GM23248 (cell line): ENCODE data around the gene COPZ2. TPM values are rescaled to one million over a fixed set of nuclear protein-coding genes. Genes with fewer than 3 reads are reported as not detected.
A peak's percentile ranks its signal among the peaks of the same experiment; 100 is the strongest.

ENCODE experiments used
- DNase-seq: peaks from one replicate; pipeline ENCODE4 v3.0.0-alpha.2; 2015
- H2AFZ ChIP-seq: fragments of 200-600 bp; sonication (generic); 2 replicates; pipeline ENCODE4 v1.6.1; 2016; ENCODE audit warnings: antibody characterized with exemption
- H3F3A ChIP-seq: fragments of 200-600 bp; sonication (generic); 2 replicates; pipeline ENCODE4 v1.6.1; 2016; ENCODE audit warnings: mild to moderate bottlenecking, antibody characterized with exemption, mixed run types; ENCODE audit not compliant: insufficient read depth
- H3K27ac ChIP-seq: fragments of 200-600 bp; sonication (generic); 2 replicates; pipeline ENCODE4 v1.5.1; 2016; ENCODE audit warnings: mild to moderate bottlenecking
- H3K27me3 ChIP-seq: fragments of 200-600 bp; sonication (generic); replicated peaks from 2 replicates; pipeline ENCODE4 v1.6.1; 2016; ENCODE audit warnings: mild to moderate bottlenecking; ENCODE audit not compliant: insufficient read depth
- H3K36me3 ChIP-seq: fragments of 200-600 bp; sonication (generic); 2 replicates; pipeline ENCODE4 v1.6.1; 2016; ENCODE audit warnings: low read depth, mild to moderate bottlenecking
- H3K4me1 ChIP-seq: fragments of 200-600 bp; sonication (generic); 2 replicates; pipeline ENCODE4 v1.6.1; 2016; ENCODE audit warnings: mild to moderate bottlenecking; ENCODE audit not compliant: insufficient read depth
- H3K4me2 ChIP-seq: fragments of 200-600 bp; sonication (generic); one replicate; pipeline ENCODE4 v1.6.1; 2016; ENCODE audit warnings: mild to moderate bottlenecking; ENCODE audit not compliant: unreplicated experiment
- H3K4me3 ChIP-seq: fragments of 200-600 bp; sonication (generic); 2 replicates; pipeline ENCODE4 v1.5.1; 2016; ENCODE audit warnings: mild to moderate bottlenecking
- H3K79me2 ChIP-seq: fragments of 200-600 bp; sonication (generic); 2 replicates; pipeline ENCODE4 v1.6.1; 2016; ENCODE audit warnings: mild to moderate bottlenecking; ENCODE audit not compliant: insufficient read depth
- H3K9ac ChIP-seq: fragments of 200-600 bp; sonication (generic); 2 replicates; pipeline ENCODE4 v1.6.1; 2016; ENCODE audit warnings: mild to moderate bottlenecking
- H3K9me2 ChIP-seq: fragments of 200-600 bp; sonication (generic); 2 replicates; pipeline ENCODE4 v1.6.1; 2016; ENCODE audit warnings: mixed run types, mild to moderate bottlenecking, moderate library complexity; ENCODE audit not compliant: insufficient read depth
- H3K9me3 ChIP-seq: fragments of 200-600 bp; sonication (generic); one replicate; pipeline ENCODE4 v1.6.1; 2017; ENCODE audit warnings: low read depth
- H4K20me1 ChIP-seq: fragments of 200-600 bp; sonication (generic); 2 replicates; pipeline ENCODE4 v1.6.0; 2016; ENCODE audit not compliant: insufficient read depth
- EZH2 ChIP-seq: fragments of 200-600 bp; sonication (generic); IDR thresholded peaks from 2 replicates; pipeline ENCODE4 v1.6.1; 2018; ENCODE audit warnings: antibody characterized with exemption, mild to moderate bottlenecking; ENCODE audit not compliant: insufficient read depth, poor library complexity, severe bottlenecking
- EZH2phosphoT487 ChIP-seq: fragments of 200-600 bp; sonication (generic); IDR thresholded peaks from 2 replicates; pipeline ENCODE4 v1.6.1; 2018; ENCODE audit warnings: antibody characterized with exemption, moderate library complexity, mild to moderate bottlenecking, low read depth; ENCODE audit not compliant: insufficient read depth
- WGBS, 2 experiments: methylation state at CpG; one replicate each; pipeline ENCODE4 v1.1.6; 2015 to 2017; ENCODE audit warnings: low lambda C conversion rate in 2 of 2, low coverage in 1 of 2; ENCODE audit errors: missing lambda C conversion rate in 2 of 2; 5-methylcytosine and 5-hydroxymethylcytosine counted together
- in situ Hi-C: fragments of 300-500 bp; cut with MboI; formaldehyde crosslinking; loops from 2 replicates; pipeline ENCODE4 v1.15.0; 2020
- polyA plus RNA-seq: library from polyadenylated mRNA; unstranded; fragments of >200 nt; fragmentation: Nextera tagmentation; extraction: Ambion mirVana; gene quantifications from 2 replicates; pipeline ENCODE4 v1.2.1, GENCODE V29; 2016
- total RNA-seq: library from RNA; depleted of rRNA; stranded (reverse); fragments of >200 nt; shearing (Covaris generic); gene quantifications from 2 replicates; pipeline ENCODE4 v1.2.3, GENCODE V29; 2014

COPZ2 gene
- total and polyA plus RNA-seq, 2 experiments from 2014 or later = 148 to 399 TPM

- no peaks in the 10 kb centered on the region for H3K9me2 ChIP-seq
- H3K79me2 ChIP-seq = peaks cover 56% of the 10 kb centered on the region
- H3K27me3 ChIP-seq = no peaks in the 10 kb centered on the region
- TF ChIP-seq EZH2 (no peak), EZH2phosphoT487 (no peak)
- H3K9me3 ChIP-seq = no peaks in the 10 kb centered on the region
- H4K20me1 ChIP-seq = no peaks in the 10 kb centered on the region
- WGBS, 2 experiments = 94 to 95% methylated on average over 19 to 32 of the region's 32 CpGs
- H3K4me1 ChIP-seq = peaks cover 22% of the 10 kb centered on the region
- H3K27ac ChIP-seq = no peak overlapping the region
- H2AFZ ChIP-seq = no peak overlapping the region
- H3K4me2 ChIP-seq = no peak overlapping the region
- peaks cover 29% of the 10 kb centered on the region for H3K36me3 ChIP-seq
- H3F3A ChIP-seq = peaks cover 19% of the 10 kb centered on the region
- DNase-seq = no peak
- in situ Hi-C loops = no loop called here
- H3K9ac ChIP-seq = no peak overlapping the region
- H3K4me3 ChIP-seq = no peak overlapping the region
Observed at GRCh38 chr17:48059125-48059668, 21.6 kb upstream of the COPZ2 start.

GRCh38 chr17:48058393-48059124, 21.0 kb upstream of the COPZ2 start:
- Histone ChIP-seq H4K20me1 (no peaks in the 10 kb centered on the region), H3K4me2 (no peak overlapping the region), H3K9me3 (no peaks in the 10 kb centered on the region), H3K4me1 (peaks cover 28% of the 10 kb centered on the region), H3K27me3 (no peaks in the 10 kb centered on the region), H3F3A (peaks cover 24% of the 10 kb centered on the region), H3K79me2 (peaks cover 62% of the 10 kb centered on the region), H2AFZ (no peak overlapping the region), H3K27ac (no peak overlapping the region), H3K9me2 (no peaks in the 10 kb centered on the region), H3K4me3 (no peak overlapping the region), H3K36me3 (peaks cover 29% of the 10 kb centered on the region), H3K9ac (no peak overlapping the region)
- no peak for DNase-seq
- in situ Hi-C loops = no loop called here
- no peak for TF ChIP-seq EZH2
- TF ChIP-seq EZH2phosphoT487 = no peak
- WGBS, 2 experiments = 72 to 77% methylated on average over 11 of the region's 11 CpGs

- peaks cover 24% of the 10 kb centered on the region for H3K36me3 ChIP-seq
- no peak for TF ChIP-seq EZH2phosphoT487
- no peak for TF ChIP-seq EZH2
Observed at GRCh38 chr17:48057626-48058025, 20.0 kb upstream of the COPZ2 start.

GRCh38 chr17:48056879-48057278, 19.3 kb upstream of the COPZ2 start:
- no peak overlapping the region for H3K9ac ChIP-seq
- H3K27me3 ChIP-seq = no peaks in the 10 kb centered on the region
- H3K79me2 ChIP-seq = peaks cover 71% of the 10 kb centered on the region
- H3K4me3 ChIP-seq = no peak overlapping the region
- H3K9me2 ChIP-seq = no peaks in the 10 kb centered on the region
- 57 to 77% methylated on average over 2 of the region's 2 CpGs for WGBS, 2 experiments
- DNase-seq = no peak
- in situ Hi-C loops = no loop called here
- peaks cover 26% of the 10 kb centered on the region for H3F3A ChIP-seq
- TF ChIP-seq EZH2 (no peak), EZH2phosphoT487 (no peak)
- no peaks in the 10 kb centered on the region for H4K20me1 ChIP-seq
- H2AFZ ChIP-seq = no peak overlapping the region
- no peaks in the 10 kb centered on the region for H3K9me3 ChIP-seq
- no peak overlapping the region for H3K4me2 ChIP-seq
- peaks cover 45% of the 10 kb centered on the region for H3K4me1 ChIP-seq
- H3K36me3 ChIP-seq = peaks cover 17% of the 10 kb centered on the region; the same call in 1 of the 2 replicates
- peak overlapping the region; percentile 91 for H3K27ac ChIP-seq

More at GRCh38 chr17:48057626-48058025, 20.0 kb upstream of the COPZ2 start:
- H3K79me2 ChIP-seq = peaks cover 71% of the 10 kb centered on the region
- WGBS, 2 experiments = 91 to 93% methylated on average over 4 of the region's 4 CpGs
- no peak for DNase-seq
- H3K9me2 ChIP-seq = no peaks in the 10 kb centered on the region
- H2AFZ ChIP-seq = no peak overlapping the region
- H3K4me3 ChIP-seq = no peak overlapping the region
- H3K4me2 ChIP-seq = no peak overlapping the region
- H3K9me3 ChIP-seq = no peaks in the 10 kb centered on the region
- peaks cover 38% of the 10 kb centered on the region for H3K4me1 ChIP-seq
- H3K27me3 ChIP-seq = no peaks in the 10 kb centered on the region
- H3K9ac ChIP-seq = no peak overlapping the region
- H3F3A ChIP-seq = peaks cover 23% of the 10 kb centered on the region
- in situ Hi-C loops = no loop called here
- no peak overlapping the region for H3K27ac ChIP-seq
- H4K20me1 ChIP-seq = no peaks in the 10 kb centered on the region
